GM21447 (cell line): ENCODE measurements around the gene CCDC57.

Experiments used
- ATAC-seq: cut with Tn5 transposase; IDR thresholded peaks from one replicate; pipeline ENCODE4 v1.9.1; 2021; ENCODE audit not compliant: unreplicated experiment

Gene CCDC57

GRCh38 chr17:82108961-82109475 lies 103.6 kb downstream of the CCDC57 start:
- ATAC-seq = no peak

DNA sequence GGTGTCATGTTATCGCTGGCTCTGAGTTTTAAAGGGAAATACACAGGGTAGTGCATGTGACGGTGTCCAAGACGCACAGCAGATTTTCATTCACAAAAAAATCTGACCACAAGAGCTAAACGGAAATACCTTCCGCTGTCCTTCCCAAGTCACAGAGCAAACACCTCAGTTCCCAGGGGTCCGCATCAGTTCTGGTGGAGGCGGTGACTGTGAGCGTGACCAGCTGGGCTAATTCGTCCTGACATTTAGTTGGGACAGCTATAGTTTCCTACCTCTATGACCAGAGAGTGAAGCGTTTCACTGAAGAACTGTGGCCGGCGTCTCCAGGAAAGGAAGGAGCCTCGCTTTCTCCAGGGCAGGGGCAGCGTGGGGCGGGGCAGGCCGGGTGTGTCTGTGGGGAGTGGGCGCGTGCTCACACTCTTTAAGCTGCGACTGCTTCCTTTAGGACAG lies 104.1 kb downstream of the CCDC57 start:
- ATAC-seq = no peak

DNA sequence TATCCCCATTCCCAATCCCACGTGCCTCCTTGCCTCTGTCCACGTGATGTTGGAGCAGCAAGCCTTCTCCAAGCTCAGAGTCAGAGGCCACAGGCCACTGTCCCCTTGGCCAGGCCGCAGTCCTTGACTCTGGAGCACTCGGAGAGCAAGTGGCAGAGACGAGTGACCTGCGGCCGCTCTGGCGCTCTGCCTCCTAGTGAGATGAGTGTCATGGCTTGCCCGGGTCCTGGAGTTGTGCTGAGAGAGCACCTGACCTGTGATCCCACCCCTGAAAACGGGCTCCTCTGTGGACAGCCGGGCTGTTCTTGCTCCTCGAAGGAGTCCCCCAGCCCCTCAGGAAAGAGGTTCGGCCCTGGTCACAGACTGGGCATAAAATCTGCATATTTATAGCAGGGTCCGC lies 104.6 kb downstream of the CCDC57 start:
- ATAC-seq = no peak

DNA sequence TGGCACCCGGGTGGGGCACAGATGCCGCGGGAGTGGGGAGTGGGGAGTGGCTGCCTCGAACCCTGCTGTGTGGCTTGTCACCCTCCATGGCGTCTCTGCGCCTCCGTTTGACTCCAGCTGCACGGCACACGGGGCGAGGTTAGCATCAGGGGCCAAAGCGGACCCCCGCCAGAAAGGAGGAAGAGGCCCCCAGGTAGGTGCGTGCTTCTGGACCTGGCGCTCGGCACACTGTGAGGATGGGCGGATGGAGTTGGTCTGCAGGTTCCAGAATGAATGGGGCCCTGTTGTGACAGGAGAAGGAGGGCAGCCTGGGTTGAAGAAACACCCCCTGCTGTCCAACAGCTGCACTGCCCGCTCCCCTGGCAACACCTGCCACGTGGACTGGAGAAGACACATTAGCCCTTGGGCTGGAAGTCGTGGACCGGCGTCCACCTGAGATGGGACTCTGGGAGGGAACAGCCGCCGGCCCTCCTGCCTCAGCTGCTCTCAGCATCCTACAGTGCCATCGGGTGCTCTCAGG lies 105.2 kb downstream of the CCDC57 start:
- ATAC-seq = no peak

- ATAC-seq = no peak
Measured at GRCh38 chr17:82106688-82107305, 105.8 kb downstream of the CCDC57 start.

DNA sequence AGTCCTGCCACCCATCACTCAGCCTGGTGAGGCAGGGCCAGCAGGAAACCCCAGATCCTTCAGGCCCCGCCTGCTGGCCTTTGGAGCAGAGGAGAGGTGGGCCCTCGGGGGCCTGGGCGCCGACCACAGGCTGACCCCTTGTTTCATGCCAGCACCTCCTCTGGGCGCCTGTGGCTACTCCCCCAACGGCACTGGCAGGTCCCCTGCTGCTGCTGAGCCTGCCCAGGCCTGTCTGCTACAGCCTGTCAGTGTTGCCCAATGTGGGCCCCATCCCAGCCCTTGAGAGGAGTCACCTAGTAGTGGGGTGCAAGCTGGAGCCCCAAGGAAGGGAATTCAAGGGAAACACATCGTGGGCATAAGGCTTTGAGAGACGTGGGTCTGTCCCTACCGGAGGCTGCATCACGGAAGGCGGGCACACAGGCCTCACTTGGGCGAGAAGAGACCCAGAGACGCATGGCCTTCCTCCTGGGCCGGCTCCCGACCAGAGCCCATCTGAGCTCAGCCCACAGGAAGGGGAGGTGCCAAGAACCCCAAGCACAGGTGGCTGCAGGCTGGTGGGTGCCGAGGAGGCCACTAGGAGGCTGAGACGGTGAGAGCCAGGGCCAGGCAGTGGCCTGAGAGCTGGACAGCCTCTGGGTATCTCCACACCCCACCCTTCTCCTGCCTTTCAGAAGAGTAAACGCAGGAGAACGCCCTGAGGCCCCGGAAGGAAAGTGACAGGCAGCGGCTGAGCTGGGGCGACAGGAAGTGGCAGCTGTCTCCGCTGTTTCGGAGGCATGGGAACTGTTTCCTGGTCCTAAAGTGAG lies 106.6 kb downstream of the CCDC57 start:
- ATAC-seq = peak; percentile 90

DNA sequence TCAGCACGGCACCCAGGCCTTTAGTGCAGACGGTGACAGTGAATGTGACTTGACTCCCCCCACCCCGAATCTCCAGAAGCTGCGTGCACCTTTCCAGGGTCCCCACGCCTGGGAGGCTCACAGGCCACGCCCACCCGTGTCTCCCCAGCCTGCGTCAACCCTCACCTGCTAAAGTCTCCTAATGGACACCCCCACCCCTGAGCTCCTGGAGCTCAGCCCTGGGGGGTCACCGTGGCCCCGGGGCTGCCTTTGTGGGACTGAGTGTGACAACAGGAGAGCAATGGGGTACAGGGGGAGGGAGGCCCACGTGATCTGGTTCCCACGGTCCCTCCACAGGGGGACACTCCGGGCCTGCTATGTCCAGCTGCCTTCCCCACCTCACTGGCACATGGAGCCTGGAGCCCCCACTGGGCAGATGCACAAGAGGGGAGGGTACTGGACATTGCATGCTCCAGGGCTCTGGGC lies 107.2 kb downstream of the CCDC57 start:
- no peak for ATAC-seq

- no peak for ATAC-seq
Measured at GRCh38 chr17:82104797-82105416, 107.7 kb downstream of the CCDC57 start.

GRCh38 chr17:82103553-82104451 lies 108.8 kb downstream of the CCDC57 start:
- ATAC-seq = no peak

- ATAC-seq = no peak
Measured at GRCh38 chr17:82101767-82102679, 110.6 kb downstream of the CCDC57 start.

- no peak for ATAC-seq
Measured at GRCh38 chr17:82101301-82101715, 111.3 kb downstream of the CCDC57 start.

- no peak for ATAC-seq
Measured at GRCh38 chr17:82100502-82101298, 111.9 kb downstream of the CCDC57 start.

DNA sequence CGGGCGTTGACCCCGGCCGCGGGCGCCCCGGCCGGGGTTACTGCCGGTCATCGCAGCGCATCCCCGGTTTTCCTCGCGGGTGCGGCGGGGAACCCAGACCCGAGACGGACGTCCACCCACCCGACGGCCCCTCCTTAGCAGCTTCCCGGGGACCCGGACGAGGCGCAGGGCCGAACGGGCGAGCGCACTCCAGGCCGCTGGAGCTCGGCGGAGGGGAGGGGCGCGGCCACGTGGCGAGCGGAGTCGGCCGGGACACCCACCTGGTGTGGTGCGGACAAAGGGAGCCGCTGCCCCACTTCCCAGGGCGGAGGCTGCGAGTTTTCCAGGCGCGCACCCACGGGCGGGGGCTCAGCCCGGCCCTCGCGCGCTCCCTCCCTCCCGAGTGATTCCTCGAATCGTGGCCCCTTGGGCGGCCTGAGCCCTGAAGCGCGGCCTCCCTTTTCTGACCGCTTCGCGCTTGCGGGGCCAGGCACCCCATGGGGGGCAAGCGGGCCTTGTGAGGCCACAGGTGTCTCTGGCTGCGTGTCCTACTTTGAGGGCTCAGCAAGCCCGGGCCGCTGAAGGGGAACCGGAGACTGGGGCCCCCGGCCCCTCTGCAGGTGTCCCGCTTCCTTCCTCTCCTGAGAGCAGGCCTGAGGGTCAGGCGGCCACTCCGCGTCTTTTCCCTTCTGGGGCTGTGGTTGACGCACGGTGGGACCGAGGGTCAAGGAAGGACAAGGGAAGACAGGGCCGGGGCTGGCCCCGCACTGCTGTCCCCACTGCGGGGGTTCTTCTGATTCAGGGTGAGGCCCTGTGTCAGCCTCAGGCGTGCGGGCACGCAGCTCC lies 113.5 kb downstream of the CCDC57 start:
- ATAC-seq = peak; percentile 4

GRCh38 chr17:82098169-82098938 lies 114.3 kb downstream of the CCDC57 start, which contains the start of gene FASN:
Gene FASN, minus strand, starts transcription at chr17:82098236. Its CDS starts 1,791 bp downstream, at chr17:82096445.
- peak; percentile 72 for ATAC-seq

DNA sequence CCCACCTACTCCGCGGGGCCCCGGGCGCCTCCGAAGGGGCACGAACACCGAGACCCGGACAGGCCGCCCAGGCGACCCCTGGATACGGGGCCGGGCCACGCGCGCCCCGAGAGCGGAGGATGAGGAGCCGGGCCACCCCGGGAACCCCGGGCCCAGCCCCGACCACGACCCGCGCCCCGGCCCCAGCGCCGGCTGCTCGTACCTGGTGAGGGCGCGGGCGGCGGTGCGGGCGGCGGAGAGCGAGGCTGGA lies 114.8 kb downstream of the CCDC57 start:
- ATAC-seq = peak; percentile 2

DNA sequence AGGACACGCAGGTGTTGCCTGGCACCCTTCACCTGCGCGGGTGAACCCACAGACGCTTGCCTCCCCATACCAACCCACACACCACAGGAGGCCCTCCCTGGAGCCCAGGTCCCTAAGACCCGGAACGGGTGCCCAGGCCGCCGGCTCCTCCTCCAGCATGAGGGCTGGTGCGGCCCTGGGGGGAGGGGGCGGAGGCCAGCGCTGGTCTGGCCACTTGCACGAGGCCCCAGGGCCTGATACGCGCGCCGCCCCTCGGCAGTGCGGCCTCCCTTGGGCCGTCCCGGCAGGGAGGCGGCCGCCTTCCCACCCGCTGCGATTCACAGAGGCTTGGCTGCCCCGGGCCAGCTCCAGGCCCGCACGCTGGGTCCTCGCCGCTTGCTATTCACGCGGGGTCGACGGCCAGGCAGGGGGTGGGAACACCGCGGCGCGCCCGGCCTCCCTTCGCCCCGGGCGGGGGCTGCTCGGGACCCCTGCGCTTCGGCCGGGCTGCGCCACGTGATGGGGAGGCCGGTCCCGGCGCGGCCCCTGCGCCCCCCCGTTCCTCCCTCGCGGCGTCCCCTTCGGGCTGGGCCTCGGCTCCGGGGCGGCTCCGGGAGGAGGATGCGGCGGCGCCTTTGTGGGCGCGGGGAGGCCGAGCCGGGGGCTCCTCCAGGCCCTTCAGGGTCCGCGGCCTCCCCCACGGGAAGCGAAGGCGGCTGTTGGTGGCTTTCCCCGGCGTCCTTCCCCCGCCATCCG lies 115.3 kb downstream of the CCDC57 start:
- ATAC-seq = no peak
